ENCODE results near the gene KIFC3. TPM values are rescaled to one million over a fixed set of nuclear protein-coding genes. Genes with fewer than 3 reads are reported as not detected.
"Not testable (repeated sequence)": the region's sequence is repeated elsewhere in the genome, so short reads cannot be mapped to it uniquely, and the experiment has no call there.

The KIFC3 gene
- total RNA-seq, 4 donors from 2014 or later: 3.2 to 44.2 (median 17.4) TPM

DNA sequence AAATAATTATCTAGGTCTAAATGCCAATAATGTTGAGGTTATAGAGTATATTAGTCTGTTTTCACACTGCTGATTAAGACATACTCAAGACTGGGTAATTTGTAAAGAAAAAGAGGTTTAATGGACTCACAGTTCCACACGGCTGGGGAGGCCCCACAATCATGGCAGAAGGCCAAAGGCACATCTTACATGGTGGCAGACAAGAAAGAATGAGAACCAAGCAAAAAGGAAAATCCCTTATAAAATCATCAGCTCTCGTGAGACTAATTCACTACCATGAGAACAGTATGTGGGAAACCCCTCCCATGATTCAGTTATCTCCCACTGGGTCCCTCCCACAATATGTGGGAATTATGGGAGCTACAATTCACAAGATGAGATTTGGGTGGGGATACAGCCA is 69.6 kb downstream of the KIFC3 start:
- no peak overlapping the region for H3K4me3 ChIP-seq
- no peak for TF ChIP-seq POLR2A (IDR thresholded peaks at IDR 0.05)
- TF ChIP-seq, protein P1, sequence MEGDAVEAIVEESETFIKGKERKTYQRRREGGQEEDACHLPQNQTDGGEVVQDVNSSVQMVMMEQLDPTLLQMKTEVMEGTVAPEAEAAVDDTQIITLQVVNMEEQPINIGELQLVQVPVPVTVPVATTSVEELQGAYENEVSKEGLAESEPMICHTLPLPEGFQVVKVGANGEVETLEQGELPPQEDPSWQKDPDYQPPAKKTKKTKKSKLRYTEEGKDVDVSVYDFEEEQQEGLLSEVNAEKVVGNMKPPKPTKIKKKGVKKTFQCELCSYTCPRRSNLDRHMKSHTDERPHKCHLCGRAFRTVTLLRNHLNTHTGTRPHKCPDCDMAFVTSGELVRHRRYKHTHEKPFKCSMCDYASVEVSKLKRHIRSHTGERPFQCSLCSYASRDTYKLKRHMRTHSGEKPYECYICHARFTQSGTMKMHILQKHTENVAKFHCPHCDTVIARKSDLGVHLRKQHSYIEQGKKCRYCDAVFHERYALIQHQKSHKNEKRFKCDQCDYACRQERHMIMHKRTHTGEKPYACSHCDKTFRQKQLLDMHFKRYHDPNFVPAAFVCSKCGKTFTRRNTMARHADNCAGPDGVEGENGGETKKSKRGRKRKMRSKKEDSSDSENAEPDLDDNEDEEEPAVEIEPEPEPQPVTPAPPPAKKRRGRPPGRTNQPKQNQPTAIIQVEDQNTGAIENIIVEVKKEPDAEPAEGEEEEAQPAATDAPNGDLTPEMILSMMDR (IDR thresholded peaks at IDR 0.05): no peak
- no peaks in the 10 kb centered on the region for H3K9me3 ChIP-seq
- peaks cover 0 to 11% of the 10 kb centered on the region in 2 donors for H3K4me1 ChIP-seq
- no peaks in the 10 kb centered on the region for H3K27me3 ChIP-seq
- DNase-seq: no peak
- intact Hi-C loops (cut with DNase I; ENCODE audit: low total_unique reads): no loop called here
- no peaks in the 10 kb centered on the region for H3K36me3 ChIP-seq
- peak overlapping the region in 1 of 2 donors; percentile 34 for H3K27ac ChIP-seq

DNA sequence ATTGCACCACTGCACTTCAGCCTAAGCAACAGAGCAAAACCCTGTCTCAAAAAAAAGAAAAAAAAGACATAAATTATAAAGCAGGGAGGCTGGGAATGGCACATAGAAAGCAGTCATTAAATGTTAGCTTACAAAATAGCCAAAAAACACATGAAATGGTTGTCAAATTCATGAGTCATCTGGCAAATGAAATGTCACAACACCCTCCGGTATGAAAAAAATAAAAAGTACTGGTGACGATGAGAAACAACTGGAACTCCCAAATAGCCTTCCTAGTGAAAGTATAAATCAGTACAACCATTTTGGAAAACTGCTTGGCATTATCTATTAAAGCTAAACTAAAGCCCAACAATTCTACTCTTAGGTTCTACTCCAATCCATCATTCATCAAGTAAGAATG is 70.3 kb downstream of the KIFC3 start:
- TF ChIP-seq POLR2A (IDR thresholded peaks at IDR 0.05): no peak
- TF ChIP-seq, protein P1 (IDR thresholded peaks at IDR 0.05): no peak
- no peaks in the 10 kb centered on the region for H3K36me3 ChIP-seq
- H3K4me3 ChIP-seq: no peak overlapping the region
- H3K27me3 ChIP-seq: no peaks in the 10 kb centered on the region
- peak overlapping the region in 1 of 2 donors; percentile 34 for H3K27ac ChIP-seq
- intact Hi-C loops (cut with DNase I; ENCODE audit: low total_unique reads): no loop called here
- no peaks in the 10 kb centered on the region for H3K9me3 ChIP-seq
- H3K4me1 ChIP-seq: peaks cover 0 to 11% of the 10 kb centered on the region in 2 donors
- no peak for DNase-seq

DNA sequence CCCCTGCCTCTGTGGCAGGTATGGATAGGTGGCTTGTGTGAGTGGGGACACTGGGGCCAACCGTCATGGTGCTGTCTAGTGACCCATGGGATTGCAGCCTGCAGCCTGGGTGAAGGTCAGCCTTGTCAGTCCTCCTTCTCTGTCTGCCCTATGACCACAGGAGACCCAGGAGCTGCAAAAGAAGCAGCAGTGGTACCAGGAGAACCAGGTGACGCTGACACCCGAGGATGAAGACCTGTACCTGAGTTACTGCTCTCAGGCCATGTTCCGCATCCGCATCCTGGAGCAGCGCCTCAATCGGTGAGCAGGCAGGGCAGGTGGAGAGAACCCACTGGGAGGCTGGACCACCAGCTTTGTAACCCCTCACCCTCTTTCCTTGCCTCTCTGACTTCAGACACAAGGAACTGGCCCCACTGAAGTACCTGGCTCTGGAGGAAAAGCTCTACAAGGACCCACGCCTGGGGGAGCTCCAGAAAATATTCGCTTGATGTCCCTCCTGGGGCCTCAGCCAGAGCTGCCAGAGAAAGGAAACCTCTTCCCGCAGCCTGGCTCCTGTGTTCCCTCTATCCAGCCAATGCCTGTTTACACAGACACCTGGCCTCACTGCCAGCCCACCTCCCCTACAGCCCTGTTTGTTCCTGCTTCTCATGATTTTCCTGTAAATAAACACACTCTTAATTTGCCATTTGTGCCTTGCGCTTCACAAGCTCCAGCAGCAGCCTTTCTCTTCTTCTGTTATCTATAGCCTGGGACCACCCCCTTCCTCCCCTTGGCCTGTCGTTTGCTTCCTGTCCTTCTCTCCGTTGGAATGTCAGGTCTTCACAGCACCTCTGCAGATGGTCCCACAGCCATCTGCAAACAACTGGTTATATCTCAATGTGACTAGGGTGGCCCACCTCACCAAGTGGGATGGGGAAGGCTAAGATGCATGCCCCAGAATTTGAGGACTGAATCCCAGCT is 71.2 kb downstream of the KIFC3 start:
- H3K9me3 ChIP-seq: no peaks in the 10 kb centered on the region
- intact Hi-C loops (cut with DNase I; ENCODE audit: low total_unique reads): no loop called here
- DNase-seq: no peak

DNA sequence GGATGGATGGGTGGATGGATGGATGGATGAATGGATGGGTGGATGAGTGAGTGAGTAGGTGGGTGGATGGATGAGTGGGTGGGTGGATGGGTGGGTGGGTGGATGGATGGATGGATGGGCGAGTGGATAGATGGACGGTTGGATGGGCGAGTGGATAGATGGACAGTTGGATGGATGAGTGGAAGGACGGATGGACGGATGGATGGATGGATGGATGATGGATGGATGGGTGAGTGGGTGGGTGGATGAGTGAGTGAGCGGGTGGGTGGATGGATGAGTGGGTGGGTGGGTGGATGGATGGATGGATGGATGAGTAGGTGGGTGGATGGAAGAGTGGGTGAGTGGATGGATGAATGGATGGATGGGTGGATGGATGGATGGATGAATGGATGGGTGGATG is 72.4 kb downstream of the KIFC3 start:
- H3K4me1 ChIP-seq; H3K27me3 ChIP-seq; DNase-seq; H3K4me3 ChIP-seq; H3K9me3 ChIP-seq; H3K27ac ChIP-seq; intact Hi-C loops (cut with DNase I; ENCODE audit: low total_unique reads); H3K36me3 ChIP-seq: not testable (repeated sequence)

More for the DNA sequence above, 71.2 kb downstream of the KIFC3 start:
- no peak overlapping the region for H3K4me3 ChIP-seq
- H3K27me3 ChIP-seq: no peaks in the 10 kb centered on the region
- no peaks in the 10 kb centered on the region for H3K36me3 ChIP-seq
- H3K27ac ChIP-seq: no peak overlapping the region
- H3K4me1 ChIP-seq: peaks cover 0 to 2% of the 10 kb centered on the region in 2 donors
- TF ChIP-seq, protein P1 (IDR thresholded peaks at IDR 0.05): no peak
- TF ChIP-seq POLR2A (IDR thresholded peaks at IDR 0.05): no peak

DNA sequence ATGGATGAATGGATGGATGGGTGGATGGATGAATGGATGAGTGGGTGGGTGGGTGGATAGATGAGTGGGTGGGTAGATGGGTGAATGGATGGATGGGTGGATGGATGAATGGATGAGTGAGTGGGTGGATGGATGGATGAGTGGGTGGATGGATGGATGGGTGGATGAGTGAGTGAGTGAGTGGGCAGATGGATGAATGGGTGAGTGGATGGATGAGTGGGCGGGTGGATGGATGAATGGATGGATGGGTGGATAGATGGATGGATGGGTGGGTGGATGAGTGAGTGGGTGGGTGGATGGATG is 73.2 kb downstream of the KIFC3 start:
- intact Hi-C loops (cut with DNase I; ENCODE audit: low total_unique reads): no loop called here
- H3K4me3 ChIP-seq: no peak overlapping the region

More for the DNA sequence above, 73.2 kb downstream of the KIFC3 start:
- Histone ChIP-seq H3K27me3 (no peaks in the 10 kb centered on the region), H3K36me3 (no peaks in the 10 kb centered on the region), H3K4me1 (no peaks in the 10 kb centered on the region), H3K27ac (no peak overlapping the region), H3K9me3 (no peaks in the 10 kb centered on the region)
- no peak for DNase-seq
- TF ChIP-seq, protein P1 (IDR thresholded peaks at IDR 0.05): no peak
- TF ChIP-seq POLR2A (IDR thresholded peaks at IDR 0.05): no peak

Measured in uterus (tissue), 4 donors.